Kidney epithelial cell (primary cell): ENCODE data around the gene ADD1. TPM values are rescaled to one million over a fixed set of nuclear protein-coding genes. Genes with fewer than 3 reads are reported as not detected.

ENCODE experiments used
- DNase-seq: peaks from one replicate; pipeline ENCODE4 v3.0.0-alpha.2; 2010; ENCODE audit warnings: low read depth
- H3K27me3 ChIP-seq: 2 replicates; pipeline ENCODE4 v1.6.0; 2011; ENCODE audit warnings: low read length; ENCODE audit not compliant: control insufficient read depth, insufficient read depth
- H3K36me3 ChIP-seq: 2 replicates; pipeline ENCODE4 v1.5.1; 2011; ENCODE audit warnings: low read length; ENCODE audit not compliant: control insufficient read depth, insufficient read depth
- H3K4me3 ChIP-seq: 2 replicates; pipeline ENCODE4 v1.5.1; 2011; ENCODE audit warnings: low read depth, mild to moderate bottlenecking, control low read depth, low read length
- CTCF ChIP-seq: IDR thresholded peaks from 2 replicates; pipeline ENCODE4 v1.5.1; 2011; ENCODE audit warnings: mild to moderate bottlenecking, moderate library complexity, low read length, control low read depth, inconsistent platforms; ENCODE audit not compliant: insufficient read depth, poor library complexity, severe bottlenecking
- total RNA-seq: library from RNA; depleted of rRNA; stranded (reverse); fragments of >200 nt; gene quantifications from 2 replicates; pipeline ENCODE4 v1.2.3, GENCODE V29; 2015

ADD1 gene
- total RNA-seq, 1 donor from 2014 or later, result 132 TPM

- TF ChIP-seq CTCF, result no peak
- no peaks in the 10 kb centered on the region for H3K27me3 ChIP-seq
- no peak overlapping the region for H3K4me3 ChIP-seq
- no peak for DNase-seq
- peaks cover 3% of the 10 kb centered on the region for H3K36me3 ChIP-seq
Measured at GRCh38 chr4:2925931-2926860, 82.6 kb downstream of the ADD1 start.

GRCh38 chr4:2927016-2927695 lies 83.5 kb downstream of the ADD1 start:
- Histone ChIP-seq H3K4me3 (no peak overlapping the region), H3K27me3 (no peaks in the 10 kb centered on the region), H3K36me3 (peaks cover 5% of the 10 kb centered on the region)
- TF ChIP-seq CTCF, result no peak
- no peak for DNase-seq

- Histone ChIP-seq H3K36me3 (peaks cover 5% of the 10 kb centered on the region), H3K27me3 (no peaks in the 10 kb centered on the region), H3K4me3 (no peak overlapping the region)
- no peak for DNase-seq
- no peak for TF ChIP-seq CTCF
Measured at GRCh38 chr4:2927696-2928075, 84.0 kb downstream of the ADD1 start.

- no peak for DNase-seq
- H3K36me3 ChIP-seq, result peaks cover 6% of the 10 kb centered on the region
- no peak for TF ChIP-seq CTCF
- no peak overlapping the region for H3K4me3 ChIP-seq
- H3K27me3 ChIP-seq, result no peaks in the 10 kb centered on the region
Measured at GRCh38 chr4:2928242-2929176, 84.9 kb downstream of the ADD1 start.

- DNase-seq, result no peak
- peaks cover 6% of the 10 kb centered on the region for H3K36me3 ChIP-seq
- H3K4me3 ChIP-seq, result no peak overlapping the region
- no peaks in the 10 kb centered on the region for H3K27me3 ChIP-seq
- no peak for TF ChIP-seq CTCF
Measured at GRCh38 chr4:2929469-2929868, 85.8 kb downstream of the ADD1 start.
